ENCODE results near the gene ILF3.

Gene ILF3

GRCh38 chr19:10636304-10636972, 17.7 kb upstream of the ILF3 start:
- H3K36me3 ChIP-seq (replicated peaks), result peaks cover 64% of the 10 kb centered on the region
- H3K27me3 ChIP-seq (replicated peaks), result no peaks in the 10 kb centered on the region
- no peak for TF ChIP-seq CTCF (IDR thresholded peaks at IDR 0.05; ENCODE audit: low read depth, low read length, missing control alignments)
- in situ Hi-C loops (cut with HindIII; ENCODE audit: low pct_ligation_motif_present, low sequenced_read_pairs), result no loop called here
- H3K27ac ChIP-seq, result no peak overlapping the region
- no peak overlapping the region for H3K4me3 ChIP-seq (ENCODE audit: low read depth, low read length)
- no peak for DNase-seq

DNA sequence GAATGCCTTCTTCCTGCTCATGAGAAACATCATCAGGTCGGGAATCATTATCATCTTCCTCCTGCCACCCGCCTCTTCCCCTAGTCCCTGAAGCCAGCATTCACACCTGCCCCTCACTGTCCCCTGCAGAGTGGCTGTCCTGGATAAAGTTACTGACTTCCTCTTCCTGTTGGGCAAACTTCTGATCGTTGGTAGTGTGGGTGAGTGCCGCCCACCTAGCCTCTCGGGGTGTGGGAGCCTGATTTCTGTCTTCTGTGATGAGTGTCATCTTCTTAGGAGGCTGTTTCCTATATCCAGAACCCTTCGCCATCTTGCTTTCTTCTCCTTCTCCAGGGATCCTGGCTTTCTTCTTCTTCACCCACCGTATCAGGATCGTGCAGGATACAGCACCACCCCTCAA, 16.3 kb upstream of the ILF3 start:
- Histone ChIP-seq H3K27ac (no peak overlapping the region), H3K36me3 (replicated peaks) (peaks cover 56% of the 10 kb centered on the region), H3K27me3 (replicated peaks) (no peaks in the 10 kb centered on the region), H3K4me3 (ENCODE audit: low read depth, low read length) (no peak overlapping the region)
- no peak for DNase-seq
- in situ Hi-C loops (cut with HindIII; ENCODE audit: low pct_ligation_motif_present, low sequenced_read_pairs), result no loop called here
- no peak for TF ChIP-seq CTCF (IDR thresholded peaks at IDR 0.05; ENCODE audit: low read depth, low read length, missing control alignments)

DNA sequence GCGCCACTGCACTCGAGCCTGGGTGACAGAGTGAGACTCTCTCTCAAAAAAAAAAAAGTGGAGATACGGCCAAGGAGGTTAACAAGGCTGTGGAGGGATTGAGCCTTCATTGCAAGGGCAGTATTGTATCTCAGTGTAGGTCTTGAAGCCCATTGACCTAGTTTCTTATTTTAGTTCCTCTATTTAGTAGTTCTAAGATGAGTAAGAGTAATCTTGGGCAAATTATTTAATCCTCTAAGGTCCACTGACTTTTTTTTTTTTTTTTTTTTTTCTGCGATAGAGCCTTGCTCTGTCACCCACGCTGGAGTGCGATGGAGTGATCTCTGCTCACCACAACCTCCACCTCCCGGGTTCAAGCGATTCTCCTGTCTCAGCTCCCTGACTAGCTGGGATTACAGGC, 14.3 kb upstream of the ILF3 start:
- DNase-seq, result no peak
- peaks cover 50% of the 10 kb centered on the region for H3K36me3 ChIP-seq (replicated peaks)
- H3K4me3 ChIP-seq (ENCODE audit: low read depth, low read length), result no peak overlapping the region
- no peak overlapping the region for H3K27ac ChIP-seq
- no peak for TF ChIP-seq CTCF (IDR thresholded peaks at IDR 0.05; ENCODE audit: low read depth, low read length, missing control alignments)
- in situ Hi-C loops (cut with HindIII; ENCODE audit: low pct_ligation_motif_present, low sequenced_read_pairs), result no loop called here
- no peaks in the 10 kb centered on the region for H3K27me3 ChIP-seq (replicated peaks)

GRCh38 chr19:10640361-10640760, 13.8 kb upstream of the ILF3 start:
- H3K27ac ChIP-seq, result no peak overlapping the region
- no peak for DNase-seq
- TF ChIP-seq CTCF (IDR thresholded peaks at IDR 0.05; ENCODE audit: low read depth, low read length, missing control alignments), result no peak
- peaks cover 44% of the 10 kb centered on the region for H3K36me3 ChIP-seq (replicated peaks)
- H3K4me3 ChIP-seq (ENCODE audit: low read depth, low read length), result no peak overlapping the region
- H3K27me3 ChIP-seq (replicated peaks), result no peaks in the 10 kb centered on the region
- in situ Hi-C loops (cut with HindIII; ENCODE audit: low pct_ligation_motif_present, low sequenced_read_pairs), result no loop called here

- Histone ChIP-seq H3K36me3 (replicated peaks) (peaks cover 38% of the 10 kb centered on the region), H3K27me3 (replicated peaks) (no peaks in the 10 kb centered on the region), H3K27ac (no peak overlapping the region), H3K4me3 (ENCODE audit: low read depth, low read length) (no peak overlapping the region)
- no peak for DNase-seq
- no peak for TF ChIP-seq CTCF (IDR thresholded peaks at IDR 0.05; ENCODE audit: low read depth, low read length, missing control alignments)
- in situ Hi-C loops (cut with HindIII; ENCODE audit: low pct_ligation_motif_present, low sequenced_read_pairs), result no loop called here
Measured at GRCh38 chr19:10641248-10641647, 12.9 kb upstream of the ILF3 start.
